Stimulated activated naive B cell treated with anti-CD40 and anti-IgM and Interleukin-4, amounts not matched to agents 10 μg/mL and 1 μg/mL and 100 μg/mL, for 72 hours (primary cell): Measurements from ENCODE around the gene MEI4.

Source experiments
- ATAC-seq, 2 donors: fragments of 150-1000 bp; cut with Tn5 transposase; replicated peaks; 2 replicates each; pipeline ENCODE4 v1.10.0; 2021; ENCODE audit warnings: moderate library complexity in 1 of 2
- DNase-seq: peaks from one replicate; pipeline ENCODE4 v3.0.0; 2021
- H3K27ac Mint-ChIP-seq: one replicate; pipeline ENCODE4 v1.8.0; 2022; ENCODE audit warnings: mild to moderate bottlenecking, mixed read lengths
- H3K27me3 Mint-ChIP-seq, 2 donors: one replicate each; pipeline ENCODE4 v1.8.0; 2022; ENCODE audit warnings: mixed read lengths in 2 of 2
- H3K36me3 Mint-ChIP-seq, 2 donors: one replicate each; pipeline ENCODE4 v1.8.0; 2022; ENCODE audit warnings: mixed read lengths in 2 of 2, mild to moderate bottlenecking in 1 of 2
- H3K4me1 Mint-ChIP-seq, 2 donors: one replicate each; pipeline ENCODE4 v1.8.0; 2022; ENCODE audit warnings: mixed read lengths in 2 of 2, mild to moderate bottlenecking in 1 of 2
- H3K4me3 Mint-ChIP-seq, 2 donors: one replicate each; pipeline ENCODE4 v1.8.0; 2022; ENCODE audit warnings: mild to moderate bottlenecking in 2 of 2, mixed read lengths in 2 of 2, moderate library complexity in 1 of 2
- H3K9me3 Mint-ChIP-seq, 2 donors: one replicate each; pipeline ENCODE4 v1.8.0; 2022; ENCODE audit warnings: mixed read lengths in 2 of 2, mild to moderate bottlenecking in 1 of 2

The MEI4 gene

DNA sequence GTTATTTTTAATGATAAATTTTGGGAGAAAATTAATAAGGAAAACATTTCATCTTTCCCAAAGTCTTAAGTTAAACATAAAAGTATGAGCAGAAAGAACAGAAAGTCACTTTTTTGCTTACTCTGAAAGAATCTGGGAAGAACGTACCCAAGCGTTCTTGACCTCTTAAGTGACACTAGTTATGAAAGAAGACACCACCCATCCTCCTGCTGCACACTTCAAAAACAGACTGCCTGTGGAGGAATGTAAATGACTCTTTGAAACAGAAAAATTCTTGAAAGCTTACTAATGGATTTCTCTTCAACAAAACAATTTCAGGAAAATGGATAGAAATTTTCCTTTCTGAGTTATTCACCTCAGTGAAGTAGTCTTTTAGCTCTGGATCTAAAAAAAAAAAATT lies 227.7 kb downstream of the MEI4 start:
- Mint-ChIP-seq H3K4me3 (no peak overlapping the region), H3K36me3 (no peaks in the 10 kb centered on the region), H3K9me3 (no peaks in the 10 kb centered on the region), H3K27ac (no peak overlapping the region), H3K27me3 (no peaks in the 10 kb centered on the region), H3K4me1 (no peaks in the 10 kb centered on the region)
- ATAC-seq (no peak), DNase-seq (no peak)

DNA sequence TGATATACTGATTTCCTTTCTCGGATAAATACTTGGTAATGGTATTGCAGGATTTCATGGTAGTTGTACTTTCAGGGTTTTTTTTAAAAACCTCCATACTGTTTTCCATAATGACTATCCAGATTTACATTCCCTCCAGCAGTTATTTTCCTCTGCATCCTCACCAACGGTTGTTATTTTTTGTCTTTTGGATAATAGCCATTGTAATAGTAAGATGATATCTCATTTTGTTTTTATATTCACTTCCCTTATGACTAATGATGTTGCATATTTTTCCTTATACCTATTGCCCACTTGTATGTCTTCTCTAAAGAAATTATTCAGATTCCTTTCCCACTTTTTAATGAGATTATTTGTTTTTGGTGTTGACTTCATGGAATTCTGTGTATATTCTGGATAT lies 231.0 kb downstream of the MEI4 start:
- peaks cover 3 to 10% of the 10 kb centered on the region in 2 donors for H3K9me3 Mint-ChIP-seq
- H3K27me3 Mint-ChIP-seq, result no peaks in the 10 kb centered on the region
- H3K27ac Mint-ChIP-seq, result no peak overlapping the region
- DNase-seq (no peak), ATAC-seq (no peak)
- no peaks in the 10 kb centered on the region for H3K36me3 Mint-ChIP-seq
- no peaks in the 10 kb centered on the region for H3K4me1 Mint-ChIP-seq
- no peak overlapping the region for H3K4me3 Mint-ChIP-seq

DNA sequence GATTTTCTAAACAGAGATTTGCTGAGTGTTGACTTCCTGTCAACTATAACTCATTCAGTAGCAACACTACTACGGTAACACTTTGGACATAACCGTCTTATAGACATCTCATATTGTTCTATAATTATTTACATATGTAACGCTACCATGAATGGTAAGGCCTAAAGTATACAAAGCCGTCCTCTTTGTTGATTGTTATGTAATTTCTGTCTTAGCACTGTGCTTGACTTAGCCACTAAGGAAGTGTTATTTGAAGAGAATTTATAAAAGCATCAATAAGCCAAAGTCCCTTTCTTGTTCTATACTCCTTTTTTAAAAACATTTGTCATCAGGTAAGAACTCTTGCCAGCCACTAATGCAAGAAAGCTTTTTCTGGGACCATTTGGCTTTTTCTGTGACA lies 240.6 kb downstream of the MEI4 start:
- DNase-seq (no peak), ATAC-seq (no peak)
- no peaks in the 10 kb centered on the region for H3K36me3 Mint-ChIP-seq
- H3K4me1 Mint-ChIP-seq, result no peaks in the 10 kb centered on the region
- H3K4me3 Mint-ChIP-seq, result no peak overlapping the region
- peaks cover 8 to 19% of the 10 kb centered on the region in 2 donors for H3K9me3 Mint-ChIP-seq
- no peaks in the 10 kb centered on the region for H3K27me3 Mint-ChIP-seq
- H3K27ac Mint-ChIP-seq, result no peak overlapping the region

DNA sequence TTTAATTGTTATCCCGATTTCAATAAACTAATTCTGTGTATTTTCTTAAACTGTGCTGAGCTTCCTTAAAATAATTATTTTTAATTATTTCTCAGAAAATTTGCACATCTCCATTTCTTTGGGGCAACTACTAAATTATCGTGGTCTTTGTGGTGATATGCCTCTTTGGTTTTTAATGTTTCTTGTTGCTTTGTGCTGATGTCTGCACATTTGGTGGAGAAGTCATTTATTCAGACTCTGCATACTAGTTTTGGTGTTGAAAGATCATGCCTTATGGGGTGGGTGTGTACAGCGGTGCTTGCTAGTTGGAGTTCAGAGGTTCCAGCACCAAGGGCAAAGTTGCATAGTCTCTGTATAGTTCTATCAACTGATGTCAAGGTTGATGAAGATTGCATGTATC lies 253.2 kb downstream of the MEI4 start:
- H3K4me3 Mint-ChIP-seq, result no peak overlapping the region
- DNase-seq (no peak), ATAC-seq (no peak)
- no peaks in the 10 kb centered on the region for H3K4me1 Mint-ChIP-seq
- no peaks in the 10 kb centered on the region for H3K36me3 Mint-ChIP-seq
- H3K27ac Mint-ChIP-seq, result no peak overlapping the region
- no peaks in the 10 kb centered on the region for H3K27me3 Mint-ChIP-seq
- H3K9me3 Mint-ChIP-seq, result peaks cover 10 to 26% of the 10 kb centered on the region in 2 donors

DNA sequence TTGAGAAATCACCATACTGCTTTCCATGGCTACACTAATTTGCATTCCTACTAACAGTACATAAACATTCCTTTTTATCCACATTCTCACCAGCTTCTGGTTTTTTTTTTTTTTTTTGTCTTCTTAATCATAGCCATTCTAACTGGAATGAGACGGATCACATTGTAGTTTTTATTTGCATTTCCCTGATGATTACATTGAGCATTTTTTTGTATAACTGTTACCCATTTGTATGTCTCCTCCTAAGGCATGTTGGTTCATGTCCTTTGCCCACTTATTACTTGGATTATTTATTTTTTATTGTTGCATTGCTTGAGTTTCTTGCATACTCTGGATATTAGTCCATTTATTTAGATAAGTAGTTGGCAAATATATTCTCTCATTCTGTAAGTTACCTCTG lies 258.0 kb downstream of the MEI4 start:
- no peaks in the 10 kb centered on the region for H3K36me3 Mint-ChIP-seq
- no peak overlapping the region for H3K4me3 Mint-ChIP-seq
- DNase-seq (no peak), ATAC-seq (no peak)
- no peaks in the 10 kb centered on the region for H3K27me3 Mint-ChIP-seq
- H3K27ac Mint-ChIP-seq, result no peak overlapping the region
- peaks cover 19 to 28% of the 10 kb centered on the region in 2 donors for H3K9me3 Mint-ChIP-seq
- H3K4me1 Mint-ChIP-seq, result no peaks in the 10 kb centered on the region

DNA sequence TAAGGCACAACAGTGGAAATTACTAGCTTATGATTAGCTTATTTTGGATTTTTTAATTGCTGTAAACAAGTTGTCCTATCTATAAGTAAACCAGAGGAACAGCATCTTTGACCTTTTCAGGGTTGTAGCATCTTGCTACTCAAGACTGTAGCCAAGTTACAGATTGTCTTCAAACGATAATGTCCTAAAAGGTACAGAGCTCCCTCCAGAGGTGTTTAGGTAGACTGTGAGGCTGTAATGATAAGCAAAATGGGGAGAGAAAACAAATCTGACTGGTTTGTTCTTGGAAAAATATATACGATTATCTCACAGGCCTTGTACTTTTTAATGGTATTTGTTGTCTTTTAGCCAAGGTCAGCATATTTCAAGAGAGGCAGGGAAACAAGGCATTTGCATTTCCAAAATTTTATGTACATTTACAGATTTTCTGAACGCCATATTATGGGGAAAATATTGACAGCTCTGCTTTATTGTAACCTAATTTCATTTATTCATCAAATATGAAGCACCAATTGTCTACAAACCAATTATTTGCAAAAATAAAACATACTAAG lies 273.4 kb downstream of the MEI4 start:
- no peaks in the 10 kb centered on the region for H3K9me3 Mint-ChIP-seq
- H3K27me3 Mint-ChIP-seq, result no peaks in the 10 kb centered on the region
- H3K4me1 Mint-ChIP-seq, result no peaks in the 10 kb centered on the region
- no peak overlapping the region for H3K4me3 Mint-ChIP-seq
- ATAC-seq, result no peak
- H3K36me3 Mint-ChIP-seq, result no peaks in the 10 kb centered on the region
- no peak overlapping the region for H3K27ac Mint-ChIP-seq
- DNase-seq, result no peak

DNA sequence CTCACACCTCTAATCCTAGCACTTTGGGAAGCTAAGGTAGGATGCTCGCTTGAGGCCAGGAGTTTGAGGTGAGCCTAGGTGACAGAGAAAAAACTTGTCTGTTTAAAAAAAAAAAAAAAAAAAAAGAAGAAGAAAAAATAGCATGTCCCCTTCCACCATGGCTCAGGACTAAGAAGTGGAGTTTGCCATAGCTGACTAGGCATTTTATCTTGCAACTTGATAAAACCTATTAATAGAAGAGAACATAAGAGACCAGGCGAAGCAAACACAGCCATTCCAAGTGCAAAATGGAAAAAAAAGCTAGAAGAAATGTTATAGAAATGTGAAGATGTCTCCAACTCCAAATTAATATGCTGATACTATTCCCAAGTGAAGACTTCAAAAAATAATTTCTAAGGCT lies 277.5 kb downstream of the MEI4 start:
- H3K9me3 Mint-ChIP-seq, result peaks cover 0 to 5% of the 10 kb centered on the region in 2 donors
- H3K4me1 Mint-ChIP-seq, result no peaks in the 10 kb centered on the region
- DNase-seq (no peak), ATAC-seq (no peak)
- no peak overlapping the region for H3K27ac Mint-ChIP-seq
- H3K4me3 Mint-ChIP-seq, result no peak overlapping the region
- no peaks in the 10 kb centered on the region for H3K27me3 Mint-ChIP-seq
- no peaks in the 10 kb centered on the region for H3K36me3 Mint-ChIP-seq

DNA sequence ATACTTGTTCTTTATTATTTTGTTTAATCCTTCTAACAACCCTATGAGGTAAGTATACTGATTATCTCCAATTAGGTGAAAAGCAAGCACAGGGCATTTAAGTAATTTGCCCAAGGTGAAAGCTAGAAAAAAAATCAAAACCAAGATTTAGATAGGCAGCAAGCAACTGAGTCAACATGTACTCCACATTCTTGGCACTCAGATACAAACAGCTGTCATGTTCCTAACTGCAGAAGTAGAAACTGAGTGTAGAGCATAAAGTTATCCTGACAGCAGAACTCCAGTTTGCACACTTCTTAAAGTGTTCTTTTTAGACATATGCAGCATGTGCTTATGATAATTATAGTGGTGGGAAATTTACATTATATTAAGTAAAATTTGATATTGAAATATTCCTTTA lies 278.1 kb downstream of the MEI4 start:
- Mint-ChIP-seq H3K4me1 (no peaks in the 10 kb centered on the region), H3K9me3 (peaks cover 0 to 5% of the 10 kb centered on the region in 2 donors), H3K4me3 (no peak overlapping the region), H3K27ac (no peak overlapping the region), H3K27me3 (no peaks in the 10 kb centered on the region), H3K36me3 (no peaks in the 10 kb centered on the region)
- no peak for ATAC-seq
- DNase-seq, result no peak

DNA sequence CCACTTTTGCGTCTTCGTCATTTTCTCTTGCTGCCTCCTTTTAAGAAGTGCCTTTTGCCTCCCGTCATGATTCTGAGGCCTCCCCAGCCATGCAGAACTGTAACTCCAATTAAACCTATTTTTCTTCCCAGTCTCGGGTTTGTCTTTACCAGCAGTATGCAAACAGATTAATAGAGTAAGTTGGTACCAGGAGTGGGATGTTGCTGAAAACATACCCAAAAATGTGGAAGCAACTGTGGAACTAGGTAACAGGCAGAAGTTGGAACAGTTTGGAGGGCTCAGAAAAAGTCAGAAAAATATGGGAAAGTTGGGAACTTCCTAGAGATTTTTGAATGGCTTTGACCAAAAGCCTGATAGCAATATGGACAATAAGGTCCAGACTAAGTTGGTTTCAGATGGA lies 309.2 kb downstream of the MEI4 start:
- Mint-ChIP-seq H3K36me3 (no peaks in the 10 kb centered on the region), H3K9me3 (peaks cover 11 to 17% of the 10 kb centered on the region in 2 donors), H3K27ac (no peak overlapping the region), H3K4me1 (no peaks in the 10 kb centered on the region), H3K4me3 (no peak overlapping the region), H3K27me3 (no peaks in the 10 kb centered on the region)
- ATAC-seq, result no peak
- DNase-seq, result no peak

DNA sequence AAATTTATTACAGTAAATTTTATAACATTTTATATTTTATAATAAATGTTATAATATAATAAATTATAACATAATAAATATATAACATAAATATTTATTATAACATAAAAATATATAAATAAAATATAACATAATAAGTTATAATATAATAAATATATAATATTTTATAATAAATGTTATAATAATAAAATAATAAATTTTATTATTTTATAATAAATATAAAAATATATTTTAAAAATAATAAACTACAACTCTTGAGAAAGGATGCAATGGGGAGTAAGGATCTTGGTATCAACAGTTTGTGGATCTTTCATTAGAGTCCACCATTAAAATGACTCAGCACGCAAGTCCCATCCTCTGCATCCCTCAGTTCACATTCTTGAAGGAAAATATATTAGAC lies 312.6 kb downstream of the MEI4 start:
- Mint-ChIP-seq H3K4me1 (no peaks in the 10 kb centered on the region), H3K27ac (no peak overlapping the region), H3K4me3 (no peak overlapping the region), H3K9me3 (peaks cover 11 to 15% of the 10 kb centered on the region in 2 donors), H3K36me3 (no peaks in the 10 kb centered on the region), H3K27me3 (no peaks in the 10 kb centered on the region)
- DNase-seq, result no peak
- no peak for ATAC-seq

DNA sequence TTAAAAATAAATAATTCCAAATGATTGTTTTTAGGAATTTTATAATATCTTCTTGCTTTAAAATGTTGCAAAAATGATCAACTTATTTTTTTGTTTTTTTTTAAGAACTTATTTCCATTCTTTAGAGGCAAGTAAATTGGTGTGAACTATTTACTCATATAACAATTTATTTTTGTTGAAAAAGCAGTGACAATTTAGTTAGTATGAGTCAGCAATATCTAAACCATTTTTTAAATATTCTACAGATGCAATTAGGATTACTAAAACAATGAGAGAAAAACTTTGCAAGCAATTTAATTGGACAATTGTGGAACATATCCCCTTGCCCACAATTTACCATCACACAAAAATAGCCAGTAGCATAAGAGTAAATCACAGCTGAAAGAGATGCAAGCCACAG lies 319.5 kb downstream of the MEI4 start:
- no peaks in the 10 kb centered on the region for H3K27me3 Mint-ChIP-seq
- no peak overlapping the region for H3K27ac Mint-ChIP-seq
- DNase-seq (no peak), ATAC-seq (no peak)
- H3K4me1 Mint-ChIP-seq, result no peaks in the 10 kb centered on the region
- H3K4me3 Mint-ChIP-seq, result no peak overlapping the region
- peaks cover 2 to 3% of the 10 kb centered on the region in 2 donors for H3K9me3 Mint-ChIP-seq
- no peaks in the 10 kb centered on the region for H3K36me3 Mint-ChIP-seq
